Measurements from ENCODE around the gene TTLL11. TPM values are rescaled to one million over a fixed set of nuclear protein-coding genes. Genes with fewer than 3 reads are reported as not detected.

The TTLL11 gene
- total RNA-seq, 1 experiment from 2014 or later: 1.5 TPM

DNA sequence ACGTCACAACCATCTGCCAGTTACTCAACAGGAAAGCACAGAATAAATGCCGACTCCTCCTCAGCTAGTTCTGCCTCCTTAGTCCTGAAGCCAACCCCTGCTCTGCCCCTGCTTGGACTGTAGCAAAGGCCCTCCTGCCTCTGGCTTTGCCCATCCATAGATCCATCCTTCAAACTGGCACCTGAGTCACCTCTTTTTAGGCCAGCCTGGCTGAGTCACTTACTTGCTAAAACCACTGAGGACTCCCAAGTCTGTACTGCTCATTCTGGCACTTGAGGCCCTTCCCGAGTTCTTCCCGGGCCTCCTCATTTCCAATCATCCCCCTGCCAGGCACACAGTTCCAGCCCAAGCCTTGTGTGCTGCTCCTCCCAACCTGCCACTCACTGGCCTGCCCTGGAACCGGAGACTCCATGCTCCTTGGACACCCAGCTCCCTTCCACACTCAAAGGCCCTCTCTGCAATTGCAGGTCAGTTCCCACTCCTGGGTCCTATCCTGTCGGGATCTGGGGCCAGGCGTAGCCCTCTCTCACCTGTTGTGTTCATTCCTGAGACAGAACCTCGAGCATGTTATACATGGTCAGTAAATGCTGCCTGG lies 221.6 kb downstream of the TTLL11 start:
- H3K27ac Mint-ChIP-seq: no peak overlapping the region
- H3K4me1 Mint-ChIP-seq: peaks cover 4 to 5% of the 10 kb centered on the region in 2 experiments; a peak in 3 of 4 replicates
- H3K4ac ChIP-seq (ENCODE audit: low read depth, low read length): no peak overlapping the region
- no peaks in the 10 kb centered on the region for H3K79me2 ChIP-seq (ENCODE audit: insufficient read depth, low read length)
- H3K4me1 ChIP-seq (ENCODE audit: insufficient read depth, low read length): no peaks in the 10 kb centered on the region
- H4K5ac ChIP-seq (ENCODE audit: insufficient read length, low read depth, low read length): no peak overlapping the region
- peaks cover 9% of the 10 kb centered on the region for H3K27me3 Mint-ChIP-seq (ENCODE audit: low read depth)
- no peaks in the 10 kb centered on the region for H4K20me1 ChIP-seq (ENCODE audit: control insufficient read depth, insufficient read depth, insufficient read length)
- H3K14ac ChIP-seq (ENCODE audit: insufficient read depth, low read length): no peak overlapping the region
- no peak overlapping the region for H3K9ac ChIP-seq (ENCODE audit: extremely low read depth, insufficient read length, low read length)
- H4K8ac ChIP-seq (replicated peaks; ENCODE audit: insufficient read length, low read depth, low read length): no peak overlapping the region
- H2BK15ac ChIP-seq (ENCODE audit: low read depth, low read length): no peak overlapping the region
- H3K23ac ChIP-seq (ENCODE audit: insufficient read length, low read depth, low read length): no peak overlapping the region
- H2BK20ac ChIP-seq (ENCODE audit: low read depth, low read length, poor library complexity, severe bottlenecking): no peak overlapping the region
- TF ChIP-seq, protein P1, sequence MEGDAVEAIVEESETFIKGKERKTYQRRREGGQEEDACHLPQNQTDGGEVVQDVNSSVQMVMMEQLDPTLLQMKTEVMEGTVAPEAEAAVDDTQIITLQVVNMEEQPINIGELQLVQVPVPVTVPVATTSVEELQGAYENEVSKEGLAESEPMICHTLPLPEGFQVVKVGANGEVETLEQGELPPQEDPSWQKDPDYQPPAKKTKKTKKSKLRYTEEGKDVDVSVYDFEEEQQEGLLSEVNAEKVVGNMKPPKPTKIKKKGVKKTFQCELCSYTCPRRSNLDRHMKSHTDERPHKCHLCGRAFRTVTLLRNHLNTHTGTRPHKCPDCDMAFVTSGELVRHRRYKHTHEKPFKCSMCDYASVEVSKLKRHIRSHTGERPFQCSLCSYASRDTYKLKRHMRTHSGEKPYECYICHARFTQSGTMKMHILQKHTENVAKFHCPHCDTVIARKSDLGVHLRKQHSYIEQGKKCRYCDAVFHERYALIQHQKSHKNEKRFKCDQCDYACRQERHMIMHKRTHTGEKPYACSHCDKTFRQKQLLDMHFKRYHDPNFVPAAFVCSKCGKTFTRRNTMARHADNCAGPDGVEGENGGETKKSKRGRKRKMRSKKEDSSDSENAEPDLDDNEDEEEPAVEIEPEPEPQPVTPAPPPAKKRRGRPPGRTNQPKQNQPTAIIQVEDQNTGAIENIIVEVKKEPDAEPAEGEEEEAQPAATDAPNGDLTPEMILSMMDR (conservative IDR thresholded peaks at IDR 0.05): no peak
- no peak overlapping the region for H2BK5ac ChIP-seq (ENCODE audit: insufficient read length, low read length)
- H3T11ph ChIP-seq (ENCODE audit: low read length): no peak overlapping the region
- no peak overlapping the region for H3K56ac ChIP-seq (ENCODE audit: insufficient read length, low read depth, low read length)
- no peak overlapping the region for H4K91ac ChIP-seq (ENCODE audit: insufficient read length, low read depth, low read length)
- H3K36me3 Mint-ChIP-seq (ENCODE audit: insufficient read depth in 1 of 3, low read depth in 3 of 3): no peaks in the 10 kb centered on the region
- no peak overlapping the region for H3K27ac ChIP-seq (ENCODE audit: insufficient read length, low read depth, low read length)
- H2AK5ac ChIP-seq (ENCODE audit: insufficient read length, low read length): no peak overlapping the region
- no peak overlapping the region for H3K18ac ChIP-seq (ENCODE audit: insufficient read length, low read depth, low read length)
- no peaks in the 10 kb centered on the region for H3K79me1 ChIP-seq (ENCODE audit: insufficient read depth, low read depth, low read length, poor library complexity, severe bottlenecking)
- no peaks in the 10 kb centered on the region for H3K9me3 ChIP-seq (ENCODE audit: control insufficient read depth, low read depth, low read length)
- no peak overlapping the region for H2BK12ac ChIP-seq (ENCODE audit: insufficient read length, low read depth, low read length)
- H3K27me3 ChIP-seq (ENCODE audit: insufficient read depth, low read length): no peaks in the 10 kb centered on the region
- H2BK120ac ChIP-seq (ENCODE audit: low read depth, low read length, poor library complexity, severe bottlenecking): no peak overlapping the region
- no CpG with 5 or more reads among the region's 8 CpGs for WGBS (ENCODE audit: extremely low coverage, insufficient read length, low lambda C conversion rate)
- DNase-seq: no peak
- H2AFZ ChIP-seq (ENCODE audit: low read length): no peak overlapping the region
- H3K23me2 ChIP-seq (ENCODE audit: insufficient read length, low read depth, low read length, poor library complexity, severe bottlenecking): no peaks in the 10 kb centered on the region
- no peaks in the 10 kb centered on the region for H3K9me3 Mint-ChIP-seq
- no peak overlapping the region for H3K4me3 Mint-ChIP-seq
- H3K4me2 ChIP-seq (ENCODE audit: insufficient read depth, insufficient read length, low read length): no peak overlapping the region

Measured in H9 (cell line).